Effector memory CD4-positive, alpha-beta T cell (primary cell): Measurements from ENCODE around the gene ARPC1B.
A peak's percentile ranks its signal among the peaks of the same experiment; 100 is the strongest.
"Not testable (repeated sequence)": the region's sequence is repeated elsewhere in the genome, so short reads cannot be mapped to it uniquely, and the experiment has no call there.

ENCODE experiments used
- DNase-seq, 3 donors: peaks; one replicate each; pipeline ENCODE4 v3.0.0-alpha.2; 2020
- H3K27ac ChIP-seq: 2 replicates; pipeline ENCODE4 v1.7.0; 2013; ENCODE audit warnings: mild to moderate bottlenecking, low read length, moderate library complexity; ENCODE audit not compliant: insufficient read depth, poor library complexity, severe bottlenecking
- H3K27me3 ChIP-seq: replicated peaks from 2 replicates; pipeline ENCODE4 v1.7.0; 2013; ENCODE audit warnings: mild to moderate bottlenecking, low read length; ENCODE audit not compliant: insufficient read depth, control insufficient read depth, poor library complexity, severe bottlenecking
- H3K36me3 ChIP-seq: 2 replicates; pipeline ENCODE4 v1.7.0; 2013; ENCODE audit warnings: mild to moderate bottlenecking, low read length, moderate library complexity; ENCODE audit not compliant: control insufficient read depth, insufficient read depth
- H3K4me1 ChIP-seq: 2 replicates; pipeline ENCODE4 v1.7.0; 2013; ENCODE audit warnings: low read length, mild to moderate bottlenecking; ENCODE audit not compliant: control insufficient read depth, insufficient read depth, poor library complexity, severe bottlenecking
- H3K4me3 ChIP-seq: 2 replicates; pipeline ENCODE4 v1.7.0; 2013; ENCODE audit warnings: low read length, low read depth, mild to moderate bottlenecking; ENCODE audit not compliant: insufficient read depth, poor library complexity, severe bottlenecking
- H3K9me3 ChIP-seq: 2 replicates; pipeline ENCODE4 v1.7.0; 2013; ENCODE audit warnings: mild to moderate bottlenecking, low read length, moderate library complexity; ENCODE audit not compliant: control insufficient read depth
- total RNA-seq, 3 donors: gene quantifications; one replicate each; lab custom pipeline; 2026; lab: John Stamatoyannopoulos, UW

ARPC1B gene
- 13.5 to 20.5 (median 15.3) reads per million in 3 donors for total RNA-seq

GRCh38 chr7:99374111-99375064, at the start of gene ARPC1B:
TSS of gene ARPC1B (plus strand) at chr7:99374730. CDS start at chr7:99385715, 10,985 bp downstream.
- Histone ChIP-seq H3K36me3 (peaks cover 12% of the 10 kb centered on the region), H3K4me1 (peaks cover 17% of the 10 kb centered on the region), H3K27ac (peak within 1 kb of the TSS; percentile 92), H3K27me3 (no peaks in the 10 kb centered on the region), H3K9me3 (no peaks in the 10 kb centered on the region), H3K4me3 (peak within 1 kb of the TSS; percentile 88)
- peak; percentile 75 to 78 (median 78) for DNase-seq

- Histone ChIP-seq H3K27ac (peak overlapping the region; percentile 92), H3K9me3 (no peaks in the 10 kb centered on the region), H3K36me3 (no peaks in the 10 kb centered on the region), H3K4me3 (peak overlapping the region; percentile 82), H3K4me1 (peaks cover 20% of the 10 kb centered on the region), H3K27me3 (no peaks in the 10 kb centered on the region)
- no peak for DNase-seq
Observed at GRCh38 chr7:99325001-99325493, 49.5 kb upstream of the ARPC1B start.

DNA sequence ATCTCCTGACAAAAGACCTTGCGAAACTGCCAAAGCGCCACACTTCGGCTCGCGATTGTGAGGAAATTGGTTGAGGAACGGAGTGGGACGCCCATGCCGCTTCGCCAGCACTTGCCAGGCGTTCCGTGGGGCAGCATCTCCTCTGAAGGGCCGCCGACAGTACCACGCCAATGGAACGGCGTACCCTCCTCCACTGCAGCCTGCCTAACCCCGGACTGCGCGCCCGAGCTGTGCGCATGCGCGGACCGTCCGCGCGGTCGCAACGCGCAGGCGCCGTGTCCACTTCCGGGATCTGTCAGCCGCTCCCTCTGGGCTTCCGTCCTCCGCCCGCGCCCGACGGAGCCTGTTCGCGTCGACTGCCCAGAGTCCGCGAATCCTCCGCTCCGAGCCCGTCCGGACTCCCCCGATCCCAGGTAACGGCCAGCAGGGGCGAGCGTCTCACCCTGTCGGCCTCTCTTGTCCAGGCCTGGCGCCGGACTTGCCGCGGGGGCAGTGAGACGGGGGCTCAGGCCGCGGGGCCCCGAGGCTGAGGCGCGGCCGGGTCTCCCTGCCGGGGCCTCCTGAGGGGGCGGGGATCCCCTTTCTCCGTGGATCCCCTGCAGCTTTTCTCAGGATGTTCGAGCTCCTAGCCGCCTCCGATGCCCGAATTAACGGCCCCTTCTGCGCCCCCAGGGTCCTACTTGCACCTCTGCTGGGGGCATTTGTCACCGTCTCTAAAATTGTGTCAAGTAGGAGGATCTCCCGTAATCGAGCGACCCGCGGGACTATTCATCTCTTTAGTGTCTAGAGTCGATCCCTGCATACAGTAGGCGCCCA, 48.7 kb upstream of the ARPC1B start, which contains the start of gene ARPC1A:
ARPC1A (plus strand) TSS at position 307 of the 816 bp plus-strand sequence. CDS start 7,456 bp downstream, outside the sequence.
- Histone ChIP-seq H3K9me3 (no peaks in the 10 kb centered on the region), H3K27ac (peak within 1 kb of the TSS; percentile 92), H3K36me3 (no peaks in the 10 kb centered on the region), H3K27me3 (no peaks in the 10 kb centered on the region), H3K4me3 (peak within 1 kb of the TSS; percentile 82), H3K4me1 (peaks cover 20% of the 10 kb centered on the region)
- peak; percentile 85 for DNase-seq

DNA sequence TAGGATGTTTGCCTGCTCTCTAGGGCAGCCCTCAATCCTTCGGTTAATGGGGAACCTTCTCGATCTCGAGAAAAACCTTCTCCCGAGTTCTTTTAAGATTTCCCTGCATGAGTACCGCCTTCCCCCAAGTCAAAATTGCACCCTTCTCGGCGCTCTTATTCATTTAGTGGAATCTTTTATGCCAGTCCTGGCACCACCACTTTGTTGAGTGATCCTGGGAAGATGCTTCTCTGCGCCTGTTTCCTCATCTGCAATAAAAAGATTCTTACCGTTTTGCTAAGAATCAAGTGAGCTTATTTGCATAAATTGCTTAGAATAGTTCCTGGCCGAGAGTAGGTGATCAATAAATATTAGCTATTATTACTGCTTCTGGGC, 48.1 kb upstream of the ARPC1B start:
- no peaks in the 10 kb centered on the region for H3K27me3 ChIP-seq
- no peaks in the 10 kb centered on the region for H3K36me3 ChIP-seq
- peak overlapping the region; percentile 82 for H3K4me3 ChIP-seq
- no peaks in the 10 kb centered on the region for H3K9me3 ChIP-seq
- DNase-seq: no peak
- peak overlapping the region; percentile 92 for H3K27ac ChIP-seq
- peaks cover 20% of the 10 kb centered on the region for H3K4me1 ChIP-seq

DNA sequence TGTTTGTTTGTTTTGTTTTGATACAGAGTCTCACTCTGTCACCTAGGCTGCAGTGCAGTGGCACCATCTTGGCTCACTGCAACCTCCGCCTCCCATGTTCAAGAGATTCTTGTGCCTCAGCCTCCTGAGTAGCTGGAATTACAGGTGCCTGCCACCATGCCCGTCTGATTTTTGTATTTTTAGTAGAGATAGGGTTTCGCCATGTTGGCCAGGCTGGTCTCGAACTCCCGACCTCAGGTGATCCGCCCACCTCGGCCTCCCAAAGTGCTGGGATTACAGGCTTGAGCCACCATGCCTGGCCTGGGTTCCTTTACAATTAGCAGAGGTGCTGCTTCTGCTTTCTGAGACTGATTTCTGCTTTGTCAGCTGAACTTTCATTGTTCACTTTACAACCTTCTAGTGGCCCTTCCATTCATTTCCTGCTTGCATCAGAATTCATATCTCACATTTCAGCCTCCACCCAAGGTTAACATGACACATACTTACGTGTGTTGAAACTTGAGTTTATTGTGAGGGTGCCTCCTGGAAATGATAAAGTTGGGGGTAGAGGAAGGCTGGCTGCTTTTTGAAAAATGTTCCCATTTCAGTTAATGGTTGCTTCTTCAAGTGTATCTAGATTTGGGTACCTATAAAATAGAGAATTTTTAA, 44.1 kb upstream of the ARPC1B start:
- DNase-seq, H3K27me3 ChIP-seq, H3K27ac ChIP-seq: not testable (repeated sequence)

DNA sequence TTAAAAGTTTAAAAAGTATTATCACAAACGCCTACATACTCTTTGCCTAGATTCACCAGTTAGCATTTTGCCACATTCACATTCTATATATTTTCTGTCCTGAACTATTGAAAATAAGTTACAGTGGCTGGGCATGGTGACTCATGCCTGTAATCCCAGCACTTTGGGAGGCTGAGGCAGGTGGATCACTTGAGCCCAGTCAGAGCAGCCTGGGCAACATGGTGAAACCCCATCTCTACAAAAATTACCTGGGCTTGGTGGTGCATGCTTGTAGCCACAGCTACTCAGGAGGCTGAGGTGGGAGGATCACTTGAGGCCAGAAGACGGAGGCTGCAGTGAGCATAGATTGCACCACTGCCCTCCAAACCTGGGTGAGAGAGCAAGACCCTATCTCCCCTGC, 43.5 kb upstream of the ARPC1B start:
- Histone ChIP-seq H3K9me3 (no peaks in the 10 kb centered on the region), H3K4me3 (no peak overlapping the region), H3K4me1 (peaks cover 13% of the 10 kb centered on the region), H3K36me3 (peaks cover 16% of the 10 kb centered on the region), H3K27ac (no peak overlapping the region), H3K27me3 (no peaks in the 10 kb centered on the region)
- no peak for DNase-seq

More for the DNA sequence above, 44.1 kb upstream of the ARPC1B start:
- not testable (repeated sequence) for H3K4me3 ChIP-seq, H3K9me3 ChIP-seq
- H3K36me3 ChIP-seq: peaks cover 14% of the 10 kb centered on the region
- peaks cover 14% of the 10 kb centered on the region for H3K4me1 ChIP-seq

DNA sequence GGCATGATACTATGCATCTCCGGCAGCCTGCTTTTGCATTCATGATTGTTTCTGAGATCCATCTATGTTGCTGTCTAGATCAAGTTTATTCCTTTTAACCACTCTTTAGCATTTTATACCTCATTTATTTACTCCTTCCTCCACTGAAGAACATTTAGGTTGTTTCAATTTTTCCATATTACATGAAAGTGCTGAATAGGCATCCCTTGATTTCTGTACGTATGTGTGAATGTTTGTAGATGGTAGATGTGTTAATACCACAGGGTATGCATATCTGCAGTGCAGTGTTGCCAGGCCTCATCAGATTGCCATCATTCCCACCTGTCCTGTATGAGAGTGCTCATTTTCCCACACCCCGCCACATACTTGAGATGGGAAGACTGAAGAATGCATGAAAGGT, 34.9 kb upstream of the ARPC1B start:
- Histone ChIP-seq H3K9me3 (no peaks in the 10 kb centered on the region), H3K27ac (no peak overlapping the region), H3K27me3 (no peaks in the 10 kb centered on the region), H3K36me3 (peaks cover 51% of the 10 kb centered on the region), H3K4me3 (no peak overlapping the region), H3K4me1 (no peaks in the 10 kb centered on the region)
- DNase-seq: no peak

GRCh38 chr7:99340659-99341058, 33.9 kb upstream of the ARPC1B start:
- Histone ChIP-seq H3K27me3 (no peaks in the 10 kb centered on the region), H3K9me3 (no peaks in the 10 kb centered on the region), H3K4me3 (no peak overlapping the region), H3K27ac (no peak overlapping the region), H3K4me1 (no peaks in the 10 kb centered on the region), H3K36me3 (peaks cover 51% of the 10 kb centered on the region)
- DNase-seq: no peak

DNA sequence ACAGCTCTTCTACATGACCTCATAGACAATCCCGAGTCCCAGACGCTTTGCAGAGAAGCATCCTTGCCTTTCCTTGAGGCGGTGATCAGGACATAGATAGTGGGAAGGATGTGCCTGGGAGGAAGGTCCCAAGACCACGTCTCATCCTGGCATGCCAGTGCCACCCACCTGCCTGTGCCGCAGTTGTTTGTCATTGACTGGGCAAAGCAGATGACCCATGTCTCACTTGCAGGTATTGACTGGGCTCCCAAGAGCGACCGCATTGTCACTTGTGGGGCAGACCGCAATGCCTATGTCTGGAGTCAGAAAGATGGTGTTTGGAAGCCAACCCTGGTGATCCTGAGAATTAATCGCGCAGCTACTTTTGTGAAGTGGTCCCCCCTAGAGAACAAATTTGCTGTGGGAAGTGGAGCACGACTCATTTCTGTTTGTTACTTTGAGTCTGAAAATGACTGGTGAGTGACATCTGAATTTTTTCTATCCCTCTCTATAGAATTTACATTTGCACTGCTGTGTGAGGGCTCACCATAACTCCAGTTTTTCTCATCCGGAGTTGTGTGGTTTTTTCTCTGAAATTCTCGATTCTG, 30.4 kb upstream of the ARPC1B start:
- no peak overlapping the region for H3K27ac ChIP-seq
- no peak for DNase-seq
- peaks cover 61% of the 10 kb centered on the region for H3K36me3 ChIP-seq

More for the DNA sequence above, 30.4 kb upstream of the ARPC1B start:
- no peak overlapping the region for H3K4me3 ChIP-seq
- no peaks in the 10 kb centered on the region for H3K4me1 ChIP-seq
- H3K9me3 ChIP-seq: no peaks in the 10 kb centered on the region
- no peaks in the 10 kb centered on the region for H3K27me3 ChIP-seq
